Lung (tissue), 12 donors: Measurements from ENCODE around the gene ZNF555. TPM values are rescaled to one million over a fixed set of nuclear protein-coding genes. Genes with fewer than 3 reads are reported as not detected.

Experiments used
- ATAC-seq: fragments of 200-7000 bp; cut with Tn5 transposase; one replicate; pipeline ENCODE4 v1.9.1; 2020; ENCODE audit warnings: moderate number of reproducible peaks; ENCODE audit not compliant: insufficient read depth, low FRiP score
- DNase-seq, 3 donors: peaks; one replicate each; pipeline ENCODE4 v3.0.0-alpha.2; 2013 to 2017
- H3K27ac ChIP-seq, 2 donors: one replicate each; pipeline ENCODE4 v1.5.1; 2013; ENCODE audit warnings: mild to moderate bottlenecking in 2 of 2, moderate library complexity in 2 of 2, control low read depth in 1 of 2, inconsistent platforms in 1 of 2, low read depth in 1 of 2, low read length in 1 of 2
- H3K27me3 ChIP-seq, 3 donors: one replicate each; pipeline ENCODE4 v1.5.1; 2013; ENCODE audit warnings: low read length in 2 of 3; ENCODE audit not compliant: control insufficient read depth in 3 of 3, insufficient read depth in 3 of 3
- H3K36me3 ChIP-seq, 4 donors: one replicate each; pipeline ENCODE4 v1.5.1; 2013; ENCODE audit warnings: low read length in 4 of 4, mild to moderate bottlenecking in 1 of 4, moderate library complexity in 1 of 4; ENCODE audit not compliant: control insufficient read depth in 4 of 4, insufficient read depth in 4 of 4
- H3K4me1 ChIP-seq, 5 donors: one replicate each; pipeline ENCODE4 v1.5.1; 2013; ENCODE audit warnings: low read length in 5 of 5, mild to moderate bottlenecking in 2 of 5, moderate library complexity in 1 of 5; ENCODE audit not compliant: control insufficient read depth in 5 of 5, insufficient read depth in 5 of 5
- H3K4me3 ChIP-seq: one replicate; pipeline ENCODE4 v1.5.1; 2013; ENCODE audit warnings: mild to moderate bottlenecking, control low read depth, moderate library complexity
- H3K9ac ChIP-seq, 2 donors: one replicate each; pipeline ENCODE4 v1.5.1; 2013; ENCODE audit warnings: low read length in 2 of 2, control low read depth in 1 of 2; ENCODE audit not compliant: insufficient read depth in 1 of 2
- H3K9me3 ChIP-seq, 4 donors: one replicate each; pipeline ENCODE4 v1.5.1; 2013; ENCODE audit warnings: low read length in 3 of 4, mild to moderate bottlenecking in 1 of 4, moderate library complexity in 1 of 4; ENCODE audit not compliant: control insufficient read depth in 4 of 4, insufficient read depth in 3 of 4
- WGBS, 2 donors: extraction: QIAGEN DNeasy Blood & Tissue Kit; methylation state at CpG; one replicate each; pipeline ENCODE4 v1.1.7; 2013; 5-methylcytosine and 5-hydroxymethylcytosine counted together
- polyA plus RNA-seq, 2 donors: library from polyadenylated mRNA; stranded (reverse); fragments of 200-250 nt; gene quantifications; one replicate each; pipeline ENCODE4 v1.2.1, GENCODE V29; 2013
- total RNA-seq, 2 donors: library from RNA; depleted of rRNA in 1 of 2; stranded (reverse); fragments of >200 nt in 1 of 2; gene quantifications; one replicate each; pipeline ENCODE4 v1.2.1, GENCODE V29; 2014 to 2021
- TF ChIP-seq, protein P1 (sequence below): IDR thresholded peaks from 2 replicates; pipeline ENCODE4 v1.5.1; 2012; ENCODE audit warnings: mild to moderate bottlenecking; ENCODE audit errors: control extremely low read depth, extremely low read depth
- donor health status: control.
- donor health status: control.
- donor health status: Bipolar disorder and iron deficiency.
- donor health status: healthy.
- donor health status: DM: yes; HTN: yes; CAD: no.

The ZNF555 gene
- total and polyA plus RNA-seq, 4 donors, result 1.6 to 9.6 (median 3.6) TPM

DNA sequence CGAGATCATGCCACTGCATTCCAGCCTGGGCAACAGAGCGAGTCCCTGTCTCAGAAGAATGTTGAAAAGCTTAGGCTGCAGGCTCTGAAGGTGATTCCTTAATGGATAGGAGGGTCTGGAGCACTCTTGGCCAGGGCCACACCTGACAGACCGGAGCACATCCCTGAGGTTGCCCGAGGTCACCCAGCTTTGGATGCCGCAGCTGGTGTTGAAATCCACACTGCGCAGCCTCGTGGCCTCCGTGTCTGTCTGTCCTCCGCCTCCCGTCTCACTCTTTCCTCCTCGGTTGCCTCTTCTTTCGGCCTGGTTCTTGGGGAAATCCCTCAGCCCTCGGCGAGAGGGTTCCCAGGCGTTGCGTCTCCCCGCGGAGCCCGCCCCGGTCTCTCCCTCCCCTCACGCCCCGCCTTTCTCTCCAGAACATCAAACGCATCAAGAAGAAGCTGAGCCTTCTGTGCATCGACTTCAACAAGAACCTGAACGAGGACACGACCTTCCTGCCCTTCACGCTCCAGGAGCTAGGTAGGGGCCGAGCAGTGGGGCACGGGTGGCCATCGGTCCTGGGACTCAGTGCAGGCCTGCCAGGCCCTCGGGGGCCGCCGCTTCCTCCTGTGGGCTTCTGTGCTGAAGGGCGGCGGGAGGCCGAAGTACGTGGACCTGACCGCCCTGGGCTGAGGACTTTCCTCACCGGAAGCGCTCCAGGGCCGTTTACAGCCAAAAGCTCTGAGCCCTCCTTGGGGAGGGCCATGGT is 41.8 kb upstream of the ZNF555 start:
- no peak overlapping the region for H3K4me3 ChIP-seq
- H3K9me3 ChIP-seq, result peaks cover 0 to 2% (median 0%) of the 10 kb centered on the region in 4 donors
- TF ChIP-seq, protein P1, sequence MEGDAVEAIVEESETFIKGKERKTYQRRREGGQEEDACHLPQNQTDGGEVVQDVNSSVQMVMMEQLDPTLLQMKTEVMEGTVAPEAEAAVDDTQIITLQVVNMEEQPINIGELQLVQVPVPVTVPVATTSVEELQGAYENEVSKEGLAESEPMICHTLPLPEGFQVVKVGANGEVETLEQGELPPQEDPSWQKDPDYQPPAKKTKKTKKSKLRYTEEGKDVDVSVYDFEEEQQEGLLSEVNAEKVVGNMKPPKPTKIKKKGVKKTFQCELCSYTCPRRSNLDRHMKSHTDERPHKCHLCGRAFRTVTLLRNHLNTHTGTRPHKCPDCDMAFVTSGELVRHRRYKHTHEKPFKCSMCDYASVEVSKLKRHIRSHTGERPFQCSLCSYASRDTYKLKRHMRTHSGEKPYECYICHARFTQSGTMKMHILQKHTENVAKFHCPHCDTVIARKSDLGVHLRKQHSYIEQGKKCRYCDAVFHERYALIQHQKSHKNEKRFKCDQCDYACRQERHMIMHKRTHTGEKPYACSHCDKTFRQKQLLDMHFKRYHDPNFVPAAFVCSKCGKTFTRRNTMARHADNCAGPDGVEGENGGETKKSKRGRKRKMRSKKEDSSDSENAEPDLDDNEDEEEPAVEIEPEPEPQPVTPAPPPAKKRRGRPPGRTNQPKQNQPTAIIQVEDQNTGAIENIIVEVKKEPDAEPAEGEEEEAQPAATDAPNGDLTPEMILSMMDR, result no peak
- DNase-seq (no peak), ATAC-seq (no peak)
- H3K9ac ChIP-seq, result no peak overlapping the region
- H3K36me3 ChIP-seq, result peaks cover 0 to 48% (median 20%) of the 10 kb centered on the region in 4 donors
- peak overlapping the region in 1 of 2 donors; percentile 47 for H3K27ac ChIP-seq
- H3K27me3 ChIP-seq, result no peaks in the 10 kb centered on the region
- H3K4me1 ChIP-seq, result no peaks in the 10 kb centered on the region
- WGBS, 2 donors, result 94% methylated on average over 41 of the region's 41 CpGs

DNA sequence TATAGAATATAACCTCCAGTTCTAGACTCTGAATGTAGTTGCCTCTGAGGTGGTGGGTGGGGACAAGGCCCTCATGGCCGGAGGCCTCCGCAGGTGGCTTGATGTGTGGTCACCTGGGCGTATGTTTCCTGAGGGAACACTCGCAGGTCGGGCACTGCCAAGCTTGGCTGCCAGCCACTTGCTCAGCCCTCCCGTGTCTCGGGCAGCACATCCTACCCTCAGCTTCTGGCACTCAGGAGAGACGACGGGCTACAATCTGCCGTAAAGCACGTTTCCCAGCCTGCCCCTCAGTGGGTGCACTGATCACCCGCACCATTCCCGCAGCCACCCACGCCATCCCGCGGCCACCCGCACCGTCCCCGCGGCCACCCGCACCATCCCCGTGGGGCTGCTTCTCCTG is 40.8 kb upstream of the ZNF555 start:
- Histone ChIP-seq H3K4me3 (no peak overlapping the region), H3K4me1 (no peaks in the 10 kb centered on the region), H3K9me3 (peaks cover 0 to 2% (median 0%) of the 10 kb centered on the region in 4 donors), H3K27me3 (no peaks in the 10 kb centered on the region), H3K36me3 (peaks cover 2 to 55% (median 18%) of the 10 kb centered on the region in 4 donors), H3K9ac (no peak overlapping the region), H3K27ac (no peak overlapping the region)
- DNase-seq (no peak), ATAC-seq (no peak)
- 96% methylated on average over 22 of the region's 22 CpGs for WGBS, 2 donors
- TF ChIP-seq, protein P1, result no peak

- TF ChIP-seq, protein P1, result no peak
- peaks cover 0 to 5% (median 0%) of the 10 kb centered on the region in 4 donors for H3K9me3 ChIP-seq
- H3K4me3 ChIP-seq, result no peak overlapping the region
- H3K36me3 ChIP-seq, result peaks cover 6 to 58% (median 18%) of the 10 kb centered on the region in 4 donors
- ATAC-seq (no peak), DNase-seq (no peak)
- H3K4me1 ChIP-seq, result no peaks in the 10 kb centered on the region
- H3K9ac ChIP-seq, result no peak overlapping the region
- H3K27me3 ChIP-seq, result no peaks in the 10 kb centered on the region
- H3K27ac ChIP-seq, result no peak overlapping the region
- WGBS, 2 donors, result 97 to 98% methylated on average over 17 of the region's 17 CpGs
Observed at GRCh38 chr19:2802826-2803225, 38.4 kb upstream of the ZNF555 start.
